ENCODE measurements around the gene EMD.

- TF ChIP-seq POLR2A (IDR thresholded peaks at IDR 0.05) = no peak
- no peak for TF ChIP-seq CTCF (IDR thresholded peaks at IDR 0.05)
Measured at GRCh38 chrX:154348646-154349358, 30.3 kb upstream of the EMD start.
